Erythroblast (primary cell): ENCODE data around the gene DGKD.

Source experiments
- GATA1 ChIP-seq: IDR thresholded peaks from 2 replicates; pipeline ENCODE4 v1.6.1; 2011; ENCODE audit warnings: low read depth, mild to moderate bottlenecking, control low read depth, low read length, moderate library complexity
- POLR2A ChIP-seq: IDR thresholded peaks from 2 replicates; pipeline ENCODE4 v1.6.1; 2011; ENCODE audit warnings: mild to moderate bottlenecking, low read length

DNA sequence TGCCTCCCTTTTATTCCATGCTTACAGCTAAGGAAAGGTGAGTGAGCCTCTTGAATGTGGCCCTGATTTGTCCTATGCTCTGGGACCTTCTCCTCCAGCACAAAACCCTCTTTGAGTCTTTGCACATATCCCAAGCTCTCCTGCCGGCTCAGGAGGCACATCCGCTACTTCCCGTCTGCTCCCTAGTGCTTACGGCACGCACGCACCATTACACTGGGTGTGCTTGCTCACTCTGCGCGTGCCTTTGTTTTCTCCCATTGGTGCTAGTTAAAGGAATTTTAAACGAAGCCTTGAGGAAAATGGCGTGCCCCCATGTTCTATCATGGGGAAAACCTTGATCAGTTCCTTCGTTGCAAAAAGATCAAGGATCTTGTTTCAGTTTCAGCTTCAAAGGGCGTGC lies 7.9 kb upstream of the DGKD start:
- TF ChIP-seq POLR2A (no peak), GATA1 (no peak)
